OCI-LY7 (cell line): ENCODE results near the gene RPS24. TPM values are rescaled to one million over a fixed set of nuclear protein-coding genes. Genes with fewer than 3 reads are reported as not detected.

Experiments used
- BruUV-seq: library from RNA; stranded (reverse); fragments of 400-500 nt; replicated peaks from 2 replicates; lab custom pipeline; 2021; lab: Mats Ljungman, UMichigan
- CTCF ChIA-PET: fragments of 300-600 bp; sonication (Branson Sonifier 250); formaldehyde crosslinking; loops from one replicate; lab custom pipeline; 2022; ENCODE audit warnings: antibody characterized with exemption; ENCODE audit not compliant: unreplicated experiment; lab: Charles Lee
- POLR2A ChIA-PET: fragments of 300-600 bp; sonication (Branson Sonifier 250); formaldehyde crosslinking; loops from one replicate; lab custom pipeline; 2022; ENCODE audit warnings: antibody characterized with exemption; lab: Charles Lee
- DNase-seq: peaks from one replicate; pipeline ENCODE4 v3.0.0-alpha.2; 2015; ENCODE audit warnings: low spot score
- H2AFZ ChIP-seq: fragments of 200-600 bp; sonication (generic), shearing (Covaris generic); 2 replicates; pipeline ENCODE4 v1.6.1; 2014; ENCODE audit warnings: mild to moderate bottlenecking, antibody characterized with exemption, low read length, moderate library complexity
- H3K27ac ChIP-seq: fragments of 200-600 bp; sonication (generic); 2 replicates; pipeline ENCODE4 v1.5.1; 2014; ENCODE audit warnings: mixed run types, low read depth, mild to moderate bottlenecking, moderate library complexity, low read length, inconsistent platforms; ENCODE audit not compliant: poor library complexity, severe bottlenecking
- H3K36me3 ChIP-seq: fragments of 200-600 bp; sonication (generic); 2 replicates; pipeline ENCODE4 v1.6.1; 2014; ENCODE audit warnings: mild to moderate bottlenecking, antibody characterized with exemption, low read length, moderate library complexity, mixed read lengths; ENCODE audit not compliant: insufficient read depth
- H3K4me1 ChIP-seq: fragments of 200-600 bp; sonication (generic); 2 replicates; pipeline ENCODE4 v1.5.1; 2014; ENCODE audit warnings: mild to moderate bottlenecking, low read length; ENCODE audit not compliant: insufficient read depth, poor library complexity, severe bottlenecking
- H3K4me2 ChIP-seq: fragments of 200-600 bp; sonication (generic); 2 replicates; pipeline ENCODE4 v1.6.1; 2014; ENCODE audit warnings: mild to moderate bottlenecking, low read length
- H3K4me3 ChIP-seq: fragments of 200-600 bp; sonication (generic); 2 replicates; pipeline ENCODE4 v1.5.1; 2014; ENCODE audit warnings: mild to moderate bottlenecking, low read depth, low read length; ENCODE audit not compliant: poor library complexity, severe bottlenecking
- H3K79me2 ChIP-seq: fragments of 200-600 bp; sonication (generic); 2 replicates; pipeline ENCODE4 v1.6.1; 2016; ENCODE audit warnings: low read depth, mild to moderate bottlenecking, low read length, moderate library complexity, mixed read lengths; ENCODE audit not compliant: insufficient read depth
- H3K9me2 ChIP-seq: fragments of 200-600 bp; sonication (generic); 2 replicates; pipeline ENCODE4 v1.6.1; 2016; ENCODE audit warnings: mild to moderate bottlenecking, low read length, mixed read lengths; ENCODE audit not compliant: insufficient read depth
- H3K9me3 ChIP-seq: fragments of 200-600 bp; sonication (generic); 2 replicates; pipeline ENCODE4 v1.6.1; 2014; ENCODE audit warnings: mild to moderate bottlenecking, mixed run types, low read length, mixed read lengths
- H4K20me1 ChIP-seq: fragments of 200-600 bp; sonication (generic); 2 replicates; pipeline ENCODE4 v1.6.1; 2014; ENCODE audit warnings: mild to moderate bottlenecking, antibody characterized with exemption, low read length, moderate library complexity, mixed read lengths; ENCODE audit not compliant: insufficient read depth
- EZH2phosphoT487 ChIP-seq: fragments of 200-600 bp; sonication (generic); IDR thresholded peaks from 2 replicates; pipeline ENCODE4 v1.6.1; 2018; ENCODE audit warnings: low read depth, borderline replicate concordance, mild to moderate bottlenecking, mixed run types, antibody characterized with exemption, low read length, moderate library complexity, mixed read lengths
- intact Hi-C: fragments of 100-400 bp; cut with micrococcal nuclease; formaldehyde crosslinking; loops from one replicate; pipeline ENCODE4 v1.10.0; 2022; ENCODE audit not compliant: unreplicated experiment
- total RNA-seq, 2 experiments: library from RNA; depleted of rRNA in 1 of 2; stranded (reverse); fragments of >200 nt in 1 of 2; shearing (Covaris generic) in 1 of 2; gene quantifications; 2 replicates each; pipeline ENCODE4 v1.2.3, GENCODE V29; 2014 to 2022
- TF ChIP-seq, protein P1 (sequence below): fragments of 200-600 bp; sonication (generic); conservative IDR thresholded peaks from 2 replicates; pipeline ENCODE4 v1.5.1; 2014; ENCODE audit warnings: mild to moderate bottlenecking, antibody characterized with exemption, low read length, moderate library complexity, mixed read lengths

Gene RPS24
- total RNA-seq, 2 experiments from 2014 or later = 2,059 to 3,395 TPM

DNA sequence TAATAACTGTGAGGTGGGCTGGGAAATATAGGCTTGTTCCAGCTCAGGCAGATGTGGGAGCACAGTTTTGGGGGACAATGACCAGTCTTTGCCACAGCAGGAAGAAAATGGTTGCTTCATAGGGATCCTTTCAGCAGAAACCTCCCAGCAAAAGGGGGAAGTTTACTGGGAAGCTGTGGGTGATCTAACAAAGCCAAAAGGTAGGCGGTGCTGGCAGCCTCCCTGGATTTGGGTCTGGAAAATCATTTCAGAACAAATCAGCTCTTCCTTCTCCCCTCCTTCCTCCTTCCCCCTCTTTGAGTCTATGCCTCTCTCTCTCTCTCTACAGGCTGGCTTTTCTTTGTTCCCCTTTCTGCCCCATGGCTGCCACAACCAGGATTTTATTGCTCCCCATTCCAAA is 16.2 kb downstream of the RPS24 start:
- POLR2A ChIA-PET = no interaction called here
- DNase-seq = no peak
- no peaks in the 10 kb centered on the region for H4K20me1 ChIP-seq
- no peak overlapping the region for H3K4me3 ChIP-seq
- TF ChIP-seq, protein P1, sequence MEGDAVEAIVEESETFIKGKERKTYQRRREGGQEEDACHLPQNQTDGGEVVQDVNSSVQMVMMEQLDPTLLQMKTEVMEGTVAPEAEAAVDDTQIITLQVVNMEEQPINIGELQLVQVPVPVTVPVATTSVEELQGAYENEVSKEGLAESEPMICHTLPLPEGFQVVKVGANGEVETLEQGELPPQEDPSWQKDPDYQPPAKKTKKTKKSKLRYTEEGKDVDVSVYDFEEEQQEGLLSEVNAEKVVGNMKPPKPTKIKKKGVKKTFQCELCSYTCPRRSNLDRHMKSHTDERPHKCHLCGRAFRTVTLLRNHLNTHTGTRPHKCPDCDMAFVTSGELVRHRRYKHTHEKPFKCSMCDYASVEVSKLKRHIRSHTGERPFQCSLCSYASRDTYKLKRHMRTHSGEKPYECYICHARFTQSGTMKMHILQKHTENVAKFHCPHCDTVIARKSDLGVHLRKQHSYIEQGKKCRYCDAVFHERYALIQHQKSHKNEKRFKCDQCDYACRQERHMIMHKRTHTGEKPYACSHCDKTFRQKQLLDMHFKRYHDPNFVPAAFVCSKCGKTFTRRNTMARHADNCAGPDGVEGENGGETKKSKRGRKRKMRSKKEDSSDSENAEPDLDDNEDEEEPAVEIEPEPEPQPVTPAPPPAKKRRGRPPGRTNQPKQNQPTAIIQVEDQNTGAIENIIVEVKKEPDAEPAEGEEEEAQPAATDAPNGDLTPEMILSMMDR = no peak
- no peak for TF ChIP-seq EZH2phosphoT487
- H3K4me2 ChIP-seq = no peak overlapping the region
- CTCF ChIA-PET = no interaction called here
- intact Hi-C loops = loop anchor here (5.0 kb wide), 1 partner anchor 392 kb away; no protein-coding TSS in a partner anchor
- no peaks in the 10 kb centered on the region for H3K36me3 ChIP-seq
- H3K9me2 ChIP-seq = no peaks in the 10 kb centered on the region
- H3K79me2 ChIP-seq = no peaks in the 10 kb centered on the region
- BruUV-seq = no TSS peak
- no peaks in the 10 kb centered on the region for H3K9me3 ChIP-seq
- no peak overlapping the region for H2AFZ ChIP-seq
- H3K4me1 ChIP-seq = peaks cover 18% of the 10 kb centered on the region
- H3K27ac ChIP-seq = no peak overlapping the region

DNA sequence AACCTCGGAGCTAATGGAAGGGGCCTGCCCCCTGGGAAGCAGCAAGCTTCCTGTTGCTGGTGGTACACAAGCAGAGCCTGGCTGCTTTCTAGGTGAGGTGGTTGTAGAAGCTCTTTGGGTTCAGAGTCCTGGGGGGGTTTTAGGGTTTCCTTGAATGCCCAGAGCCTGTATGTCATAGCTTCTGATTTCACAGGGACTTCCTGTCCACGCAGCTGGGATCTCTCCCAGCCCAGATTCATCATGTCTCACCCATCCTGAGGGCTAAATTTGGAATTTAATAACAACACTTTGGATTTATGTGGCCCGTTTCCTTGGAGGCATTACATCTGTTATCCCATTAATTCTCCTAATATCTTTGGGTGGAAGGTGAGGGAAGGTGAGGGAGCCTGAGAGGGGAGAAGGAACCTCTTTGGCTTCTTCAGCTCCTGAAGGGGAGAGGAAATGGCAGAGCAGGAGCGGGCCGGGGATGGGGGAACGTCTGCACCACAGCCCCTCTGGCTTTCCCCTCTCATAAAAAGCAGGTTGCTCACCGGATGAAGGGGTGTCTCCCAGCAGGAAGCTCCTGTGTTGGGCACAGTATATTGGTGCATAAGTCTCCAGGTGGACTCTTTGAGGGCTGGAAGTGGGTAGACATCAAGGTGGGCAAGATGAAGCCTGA is 19.7 kb downstream of the RPS24 start:
- no TSS peak for BruUV-seq
- Histone ChIP-seq H3K9me2 (no peaks in the 10 kb centered on the region), H4K20me1 (no peaks in the 10 kb centered on the region), H3K4me2 (no peak overlapping the region), H3K9me3 (no peaks in the 10 kb centered on the region), H3K79me2 (no peaks in the 10 kb centered on the region), H3K36me3 (no peaks in the 10 kb centered on the region), H3K4me1 (no peaks in the 10 kb centered on the region), H3K27ac (no peak overlapping the region), H3K4me3 (no peak overlapping the region), H2AFZ (no peak overlapping the region)
- POLR2A ChIA-PET = interaction anchor here (0.5 kb wide), 1 partner anchor 968 kb away, joined by 3 read pairs; no protein-coding TSS in a partner anchor
- CTCF ChIA-PET = no interaction called here
- no peak for DNase-seq
- TF ChIP-seq, protein P1 = no peak
- TF ChIP-seq EZH2phosphoT487 = no peak
- intact Hi-C loops = no loop called here

- intact Hi-C loops = no loop called here
Observed at GRCh38 chr10:78058562-78058961, 24.9 kb downstream of the RPS24 start.

More at GRCh38 chr10:78058562-78058961, 24.9 kb downstream of the RPS24 start:
- Histone ChIP-seq H3K4me1 (no peaks in the 10 kb centered on the region), H3K9me2 (no peaks in the 10 kb centered on the region), H2AFZ (no peak overlapping the region), H3K4me2 (no peak overlapping the region), H3K36me3 (no peaks in the 10 kb centered on the region), H3K79me2 (no peaks in the 10 kb centered on the region), H3K9me3 (no peaks in the 10 kb centered on the region), H3K4me3 (no peak overlapping the region), H4K20me1 (no peaks in the 10 kb centered on the region), H3K27ac (no peak overlapping the region)
- no peak for DNase-seq
- no TSS peak for BruUV-seq
- TF ChIP-seq EZH2phosphoT487 = no peak
- TF ChIP-seq, protein P1 = no peak
- CTCF ChIA-PET = no interaction called here
- POLR2A ChIA-PET = no interaction called here
